ENCODE results near the gene FAM241A.

The FAM241A gene

DNA sequence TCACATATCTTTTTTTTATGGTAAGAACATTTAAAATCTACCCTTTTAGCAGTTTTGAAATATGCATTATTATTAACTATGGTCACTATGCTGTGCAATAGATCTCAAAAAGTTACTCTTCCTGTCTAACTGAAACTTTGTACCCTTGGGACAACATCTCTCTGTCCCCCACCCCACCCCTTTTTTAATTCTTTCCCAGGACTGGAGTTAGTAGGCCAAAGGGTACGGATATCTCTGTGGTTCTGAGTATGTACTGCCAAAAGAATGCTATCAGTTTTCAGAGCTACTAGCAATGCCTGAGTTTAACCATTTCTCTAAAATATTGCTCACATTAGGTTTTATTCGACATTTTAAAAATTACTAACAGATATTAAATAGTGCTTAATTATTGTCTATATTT, 4.7 kb upstream of the FAM241A start:
- Histone ChIP-seq H3K4me1 (ENCODE audit: control insufficient read depth in 1 of 2, insufficient read depth in 2 of 2, low read length in 2 of 2) (no peaks in the 10 kb centered on the region), H3K27me3 (ENCODE audit: low read depth, low read length) (no peaks in the 10 kb centered on the region), H3K4me3 (ENCODE audit: low read depth in 1 of 2, low read length in 2 of 2) (no peak overlapping the region), H3K9me3 (ENCODE audit: control insufficient read depth in 1 of 2, low read length in 2 of 2) (no peaks in the 10 kb centered on the region), H3K36me3 (ENCODE audit: control insufficient read depth in 1 of 2, insufficient read depth in 2 of 2, low read length in 2 of 2) (no peaks in the 10 kb centered on the region), H3K27ac (ENCODE audit: low read length) (no peak overlapping the region)

DNA sequence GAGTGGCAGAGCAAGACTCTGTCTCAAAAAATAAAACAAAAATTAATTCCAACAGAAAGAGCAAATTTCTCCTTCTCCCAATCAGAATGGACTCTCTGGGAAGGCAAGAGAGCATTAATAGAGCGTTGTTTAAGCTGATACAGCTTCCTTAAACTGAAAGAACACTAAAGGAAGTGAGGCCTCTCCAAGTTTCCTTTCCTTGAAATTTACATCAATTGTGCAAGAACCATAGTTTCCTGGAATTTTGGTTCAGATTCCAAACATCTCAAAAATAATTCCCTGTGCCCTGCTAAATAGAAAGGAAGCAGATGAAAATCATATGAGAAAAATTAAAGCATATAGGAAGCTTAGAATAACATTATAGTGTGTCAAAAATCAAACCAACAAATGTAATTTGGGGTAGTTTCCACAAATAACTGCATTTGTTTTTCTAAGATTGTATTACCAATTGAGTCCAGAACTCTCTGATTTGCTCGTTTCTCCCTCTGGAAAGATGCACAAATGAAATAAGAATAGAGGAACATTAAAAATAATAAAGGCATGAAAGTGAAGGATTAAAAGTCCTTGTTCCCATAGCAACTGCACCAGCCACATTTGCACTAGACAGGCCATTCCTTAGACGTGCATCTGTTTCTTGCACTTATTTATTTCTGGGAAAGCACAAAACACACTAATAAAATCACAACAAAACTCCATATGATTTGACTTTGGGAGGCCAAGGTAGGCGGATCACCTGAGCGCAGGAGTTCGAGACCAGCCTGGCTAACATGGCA, 3.7 kb upstream of the FAM241A start:
- Histone ChIP-seq H3K9me3 (ENCODE audit: control insufficient read depth in 1 of 2, low read length in 2 of 2) (no peaks in the 10 kb centered on the region), H3K27ac (ENCODE audit: low read length) (no peak overlapping the region), H3K4me3 (ENCODE audit: low read depth in 1 of 2, low read length in 2 of 2) (no peak overlapping the region), H3K27me3 (ENCODE audit: low read depth, low read length) (no peaks in the 10 kb centered on the region), H3K36me3 (ENCODE audit: control insufficient read depth in 1 of 2, insufficient read depth in 2 of 2, low read length in 2 of 2) (no peaks in the 10 kb centered on the region), H3K4me1 (ENCODE audit: control insufficient read depth in 1 of 2, insufficient read depth in 2 of 2, low read length in 2 of 2) (peaks cover under 1 to 3% of the 10 kb centered on the region in 2 donors)

DNA sequence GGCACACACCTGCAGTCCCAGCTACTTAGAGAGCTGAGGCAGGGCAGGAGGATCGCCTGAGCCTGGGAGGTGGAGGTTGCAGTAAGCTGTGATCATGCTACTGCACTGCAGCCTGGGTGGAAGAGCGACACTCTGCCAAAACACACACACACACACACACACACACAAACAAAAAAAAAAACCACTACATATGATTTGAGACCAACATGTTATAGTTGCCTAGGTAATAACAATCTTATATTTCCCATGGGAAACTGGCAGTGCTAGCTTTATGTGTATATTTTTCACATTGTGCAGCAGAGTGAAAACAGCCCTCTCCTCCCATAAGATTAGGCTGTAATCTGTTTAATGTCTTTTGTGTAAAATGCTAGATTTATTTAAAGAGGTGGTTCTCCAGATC, 3.1 kb upstream of the FAM241A start:
- Histone ChIP-seq H3K4me1 (ENCODE audit: control insufficient read depth in 1 of 2, insufficient read depth in 2 of 2, low read length in 2 of 2) (peaks cover 6 to 8% of the 10 kb centered on the region in 2 donors), H3K27me3 (ENCODE audit: low read depth, low read length) (no peaks in the 10 kb centered on the region), H3K9me3 (ENCODE audit: control insufficient read depth in 1 of 2, low read length in 2 of 2) (no peaks in the 10 kb centered on the region), H3K4me3 (ENCODE audit: low read depth in 1 of 2, low read length in 2 of 2) (no peak overlapping the region), H3K27ac (ENCODE audit: low read length) (no peak overlapping the region), H3K36me3 (ENCODE audit: control insufficient read depth in 1 of 2, insufficient read depth in 2 of 2, low read length in 2 of 2) (no peaks in the 10 kb centered on the region)

DNA sequence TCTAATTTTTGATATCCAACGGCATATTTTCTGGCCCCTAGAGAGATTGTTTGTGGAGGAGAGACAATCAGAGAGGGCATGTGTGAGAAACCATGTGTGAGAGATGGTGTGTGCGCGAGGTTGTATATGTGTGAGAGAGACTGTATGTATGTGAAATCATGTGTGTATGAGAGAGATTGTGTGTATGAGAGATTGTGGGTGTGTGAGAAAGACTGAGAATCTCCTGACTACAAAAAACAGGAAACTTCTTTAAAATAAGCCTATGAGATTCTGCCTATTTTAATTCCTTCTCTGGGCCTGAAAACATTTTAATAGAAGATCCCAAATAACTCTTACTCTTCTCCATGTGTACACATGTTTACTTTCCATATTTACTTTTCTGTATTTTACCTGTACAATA, 1.5 kb upstream of the FAM241A start:
- no peak overlapping the region for H3K4me3 ChIP-seq (ENCODE audit: low read depth in 1 of 2, low read length in 2 of 2)
- no peaks in the 10 kb centered on the region for H3K36me3 ChIP-seq (ENCODE audit: control insufficient read depth in 1 of 2, insufficient read depth in 2 of 2, low read length in 2 of 2)

DNA sequence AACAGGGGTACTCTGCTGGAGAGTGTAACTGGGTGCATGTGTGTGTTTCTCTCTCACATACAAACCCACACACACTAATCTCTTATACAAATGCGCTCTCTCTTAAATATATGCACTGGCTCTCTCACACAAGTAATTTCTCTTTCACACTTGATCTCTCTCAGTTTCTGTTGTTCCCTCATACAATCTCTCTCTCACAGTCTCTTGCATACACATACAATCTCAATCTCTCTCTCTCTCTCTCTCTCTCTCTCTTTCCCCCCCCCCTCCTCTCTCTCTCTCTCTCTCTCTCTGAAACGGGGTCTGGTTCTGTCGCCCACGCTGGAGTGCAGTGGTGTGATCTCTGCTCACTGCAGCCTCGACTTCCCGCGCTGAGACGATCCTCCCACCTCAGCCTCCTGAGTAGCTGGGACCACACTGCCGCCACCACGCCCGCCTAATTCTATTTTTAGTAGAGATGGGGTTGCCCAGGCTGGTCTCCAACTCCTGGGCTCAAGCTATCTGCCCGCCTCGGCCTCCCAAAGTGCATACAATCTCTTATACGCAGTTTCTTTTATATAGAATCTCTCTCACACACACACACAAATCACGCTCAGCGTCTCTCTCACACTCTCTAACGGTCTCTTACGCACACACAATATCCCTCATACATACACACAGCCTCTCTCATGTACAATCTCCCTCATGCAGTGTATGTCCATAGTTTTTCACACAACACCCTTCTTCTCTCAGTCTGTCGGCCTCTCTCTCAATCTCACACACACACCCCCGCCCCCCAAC, 518 bp upstream of the FAM241A start:
- Histone ChIP-seq H3K27me3 (ENCODE audit: low read depth, low read length) (no peaks in the 10 kb centered on the region), H3K4me3 (ENCODE audit: low read depth in 1 of 2, low read length in 2 of 2) (peak overlapping the region; percentile 37 to 93), H3K27ac (ENCODE audit: low read length) (peak overlapping the region; percentile 63), H3K36me3 (ENCODE audit: control insufficient read depth in 1 of 2, insufficient read depth in 2 of 2, low read length in 2 of 2) (no peaks in the 10 kb centered on the region), H3K4me1 (ENCODE audit: control insufficient read depth in 1 of 2, insufficient read depth in 2 of 2, low read length in 2 of 2) (peaks cover 8 to 11% of the 10 kb centered on the region in 2 donors), H3K9me3 (ENCODE audit: control insufficient read depth in 1 of 2, low read length in 2 of 2) (no peaks in the 10 kb centered on the region)

More for the DNA sequence above, 1.5 kb upstream of the FAM241A start:
- no peak overlapping the region for H3K27ac ChIP-seq (ENCODE audit: low read length)
- no peaks in the 10 kb centered on the region for H3K27me3 ChIP-seq (ENCODE audit: low read depth, low read length)
- peaks cover 8 to 10% of the 10 kb centered on the region in 2 donors for H3K4me1 ChIP-seq (ENCODE audit: control insufficient read depth in 1 of 2, insufficient read depth in 2 of 2, low read length in 2 of 2)
- no peaks in the 10 kb centered on the region for H3K9me3 ChIP-seq (ENCODE audit: control insufficient read depth in 1 of 2, low read length in 2 of 2)

DNA sequence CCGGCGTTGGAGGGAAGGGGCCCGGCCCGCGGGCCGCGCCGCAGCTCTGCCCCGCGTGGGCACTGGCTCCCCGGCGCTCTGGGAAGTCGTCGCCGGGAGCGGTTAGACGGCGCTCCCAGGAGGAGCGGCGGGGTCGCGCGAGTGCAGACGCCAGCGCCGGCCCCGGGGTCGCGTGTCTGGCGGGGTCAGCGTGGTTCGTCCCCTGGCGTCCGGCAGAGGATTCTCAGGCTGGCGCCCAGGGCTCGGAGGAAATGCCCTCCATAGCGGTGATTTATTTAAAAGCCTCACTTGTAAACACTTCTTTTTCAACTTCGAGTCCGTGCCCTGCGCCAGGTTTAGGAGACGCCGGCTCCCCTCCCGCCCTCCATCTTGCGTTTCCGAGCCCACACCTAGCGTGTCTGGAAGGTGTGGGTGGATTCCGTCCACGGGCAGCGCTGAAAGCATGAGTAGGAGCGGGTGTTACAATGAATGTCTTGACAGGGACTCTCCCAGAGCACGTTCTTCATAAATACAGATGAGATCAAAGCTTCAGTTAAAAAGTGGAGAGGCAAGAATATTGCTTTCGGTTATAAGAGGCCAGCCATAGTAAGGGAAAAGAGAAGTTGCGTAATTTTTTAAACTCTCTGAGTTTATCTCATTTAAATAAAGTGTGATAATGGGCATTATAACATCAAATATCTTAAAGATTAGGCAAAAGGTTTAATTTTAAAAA, 692 bp downstream of the FAM241A start:
- peak overlapping the region; percentile 82 for H3K27ac ChIP-seq (ENCODE audit: low read length)
- H3K4me1 ChIP-seq (ENCODE audit: control insufficient read depth in 1 of 2, insufficient read depth in 2 of 2, low read length in 2 of 2) = peaks cover 8 to 11% of the 10 kb centered on the region in 2 donors

DNA sequence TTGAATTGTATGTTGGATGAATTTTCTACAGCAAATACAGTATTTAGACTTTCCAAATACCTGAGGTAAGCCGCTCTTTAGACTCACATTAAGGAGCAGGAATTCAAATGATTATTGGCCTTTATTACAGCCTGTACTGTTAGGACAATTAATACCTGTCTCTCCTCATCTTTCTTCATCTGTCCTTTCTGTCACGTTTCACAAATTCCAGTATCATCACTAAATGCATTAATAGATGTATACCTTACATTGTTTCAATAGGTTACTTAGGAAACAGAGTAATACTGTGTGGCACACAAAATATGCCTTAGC, 1.2 kb downstream of the FAM241A start:
- Histone ChIP-seq H3K4me3 (ENCODE audit: low read depth in 1 of 2, low read length in 2 of 2) (peak overlapping the region; percentile 86 to 93), H3K36me3 (ENCODE audit: control insufficient read depth in 1 of 2, insufficient read depth in 2 of 2, low read length in 2 of 2) (no peaks in the 10 kb centered on the region), H3K27me3 (ENCODE audit: low read depth, low read length) (no peaks in the 10 kb centered on the region), H3K9me3 (ENCODE audit: control insufficient read depth in 1 of 2, low read length in 2 of 2) (no peaks in the 10 kb centered on the region), H3K27ac (ENCODE audit: low read length) (peak overlapping the region; percentile 82), H3K4me1 (ENCODE audit: control insufficient read depth in 1 of 2, insufficient read depth in 2 of 2, low read length in 2 of 2) (peaks cover 8 to 11% of the 10 kb centered on the region in 2 donors)

More for the DNA sequence above, 692 bp downstream of the FAM241A start:
- H3K4me3 ChIP-seq (ENCODE audit: low read depth in 1 of 2, low read length in 2 of 2) = peak overlapping the region; percentile 86 to 93
- H3K36me3 ChIP-seq (ENCODE audit: control insufficient read depth in 1 of 2, insufficient read depth in 2 of 2, low read length in 2 of 2) = no peaks in the 10 kb centered on the region
- H3K27me3 ChIP-seq (ENCODE audit: low read depth, low read length) = no peaks in the 10 kb centered on the region
- no peaks in the 10 kb centered on the region for H3K9me3 ChIP-seq (ENCODE audit: control insufficient read depth in 1 of 2, low read length in 2 of 2)

DNA sequence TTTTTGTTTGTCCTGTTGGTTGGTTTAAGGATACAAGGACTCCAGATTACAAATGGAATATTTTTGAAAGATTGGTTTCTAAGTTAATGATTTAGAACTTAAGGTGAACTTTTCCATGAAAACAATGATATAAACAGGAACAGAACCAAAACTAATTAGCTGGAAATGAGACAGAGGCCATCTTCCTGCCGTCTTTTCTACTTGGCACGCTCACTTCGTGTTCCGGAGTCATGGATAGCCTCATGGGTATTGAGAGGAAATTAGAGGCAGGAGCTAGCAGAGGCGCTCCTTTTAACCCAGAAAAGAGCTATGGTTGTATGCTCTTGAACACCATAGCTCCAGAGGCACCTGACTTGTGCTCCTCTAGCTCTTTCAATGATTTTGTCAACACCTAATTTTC, 2.4 kb downstream of the FAM241A start:
- Histone ChIP-seq H3K36me3 (ENCODE audit: control insufficient read depth in 1 of 2, insufficient read depth in 2 of 2, low read length in 2 of 2) (no peaks in the 10 kb centered on the region), H3K4me3 (ENCODE audit: low read depth in 1 of 2, low read length in 2 of 2) (peak overlapping the region in 1 of 2 donors; percentile 86), H3K27me3 (ENCODE audit: low read depth, low read length) (no peaks in the 10 kb centered on the region), H3K9me3 (ENCODE audit: control insufficient read depth in 1 of 2, low read length in 2 of 2) (no peaks in the 10 kb centered on the region), H3K4me1 (ENCODE audit: control insufficient read depth in 1 of 2, insufficient read depth in 2 of 2, low read length in 2 of 2) (peaks cover 8 to 11% of the 10 kb centered on the region in 2 donors), H3K27ac (ENCODE audit: low read length) (no peak overlapping the region)

DNA sequence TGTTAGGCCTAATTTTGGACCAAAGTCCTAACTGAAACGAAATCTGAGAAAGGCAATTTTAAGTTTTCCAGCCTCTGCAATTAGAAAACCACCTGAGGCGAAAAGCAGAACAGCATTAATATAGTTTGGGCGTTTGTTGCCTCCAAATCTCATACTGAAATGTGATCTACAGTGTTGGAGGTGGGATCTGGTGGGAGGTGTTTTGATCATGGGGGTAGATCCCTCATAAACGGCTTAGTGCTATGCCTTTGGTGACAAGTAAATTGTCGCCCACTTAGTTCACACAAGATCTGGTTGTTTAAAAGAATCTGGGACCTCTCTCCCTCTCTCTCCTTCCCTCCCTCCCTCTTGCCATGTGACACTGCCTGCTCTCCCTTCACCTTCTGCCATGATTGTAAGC, 5.7 kb downstream of the FAM241A start:
- Histone ChIP-seq H3K9me3 (ENCODE audit: control insufficient read depth in 1 of 2, low read length in 2 of 2) (no peaks in the 10 kb centered on the region), H3K27ac (ENCODE audit: low read length) (no peak overlapping the region), H3K4me3 (ENCODE audit: low read depth in 1 of 2, low read length in 2 of 2) (no peak overlapping the region), H3K4me1 (ENCODE audit: control insufficient read depth in 1 of 2, insufficient read depth in 2 of 2, low read length in 2 of 2) (peaks cover 8 to 11% of the 10 kb centered on the region in 2 donors), H3K36me3 (ENCODE audit: control insufficient read depth in 1 of 2, insufficient read depth in 2 of 2, low read length in 2 of 2) (no peaks in the 10 kb centered on the region), H3K27me3 (ENCODE audit: low read depth, low read length) (no peaks in the 10 kb centered on the region)

DNA sequence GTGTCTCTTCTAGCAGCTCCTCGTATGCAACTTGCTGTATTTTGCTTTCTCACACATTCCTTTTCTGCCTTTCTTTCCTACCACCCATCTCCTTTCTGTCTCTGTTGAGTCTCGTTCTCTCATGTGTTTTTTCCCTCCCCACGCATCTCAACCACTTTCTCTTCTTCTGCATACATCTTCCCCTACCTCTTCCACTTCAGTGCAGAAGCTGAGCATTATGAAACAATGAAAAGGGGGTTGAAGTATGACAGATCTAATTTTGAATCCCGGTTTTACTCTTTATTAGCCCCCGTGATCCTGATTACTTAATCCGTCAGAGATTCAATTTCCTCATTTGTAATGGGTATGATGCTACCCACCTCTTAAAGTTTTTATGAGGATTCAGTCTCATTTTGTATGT, 7.3 kb downstream of the FAM241A start:
- no peaks in the 10 kb centered on the region for H3K27me3 ChIP-seq (ENCODE audit: low read depth, low read length)
- H3K4me3 ChIP-seq (ENCODE audit: low read depth in 1 of 2, low read length in 2 of 2) = no peak overlapping the region
- no peaks in the 10 kb centered on the region for H3K36me3 ChIP-seq (ENCODE audit: control insufficient read depth in 1 of 2, insufficient read depth in 2 of 2, low read length in 2 of 2)
- H3K9me3 ChIP-seq (ENCODE audit: control insufficient read depth in 1 of 2, low read length in 2 of 2) = no peaks in the 10 kb centered on the region
- H3K27ac ChIP-seq (ENCODE audit: low read length) = no peak overlapping the region
- H3K4me1 ChIP-seq (ENCODE audit: control insufficient read depth in 1 of 2, insufficient read depth in 2 of 2, low read length in 2 of 2) = peaks cover 0 to 5% of the 10 kb centered on the region in 2 donors

DNA sequence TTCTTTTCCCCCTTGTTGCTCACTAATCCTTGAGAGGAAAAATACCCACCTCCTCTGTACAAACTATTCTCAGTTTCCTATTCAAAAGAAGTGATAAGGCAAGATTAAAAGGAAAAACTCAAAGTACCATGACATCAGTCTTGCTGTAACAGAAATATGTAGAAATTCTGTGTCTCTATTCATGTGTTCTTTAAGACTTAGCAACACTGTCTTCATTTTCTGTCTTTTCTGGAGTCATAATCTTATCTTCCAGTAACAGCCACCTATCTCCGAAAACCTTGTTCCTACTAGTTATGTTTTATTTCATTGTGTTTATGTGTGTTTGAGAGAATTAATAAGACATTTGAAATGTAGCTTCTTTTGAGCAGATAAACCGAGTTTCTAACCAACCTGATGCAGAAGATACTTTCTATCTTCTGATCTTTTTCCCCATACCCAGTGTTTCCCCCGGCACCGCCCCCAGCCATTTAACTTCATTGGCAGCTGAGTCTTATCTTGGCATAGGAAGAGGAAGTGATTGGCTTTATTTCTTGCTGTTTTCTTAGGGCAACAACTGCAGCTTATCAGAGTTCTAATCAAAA, 8.0 kb downstream of the FAM241A start:
- Histone ChIP-seq H3K9me3 (ENCODE audit: control insufficient read depth in 1 of 2, low read length in 2 of 2) (no peaks in the 10 kb centered on the region), H3K4me3 (ENCODE audit: low read depth in 1 of 2, low read length in 2 of 2) (no peak overlapping the region), H3K4me1 (ENCODE audit: control insufficient read depth in 1 of 2, insufficient read depth in 2 of 2, low read length in 2 of 2) (peaks cover 0 to 5% of the 10 kb centered on the region in 2 donors), H3K27ac (ENCODE audit: low read length) (no peak overlapping the region), H3K27me3 (ENCODE audit: low read depth, low read length) (no peaks in the 10 kb centered on the region), H3K36me3 (ENCODE audit: control insufficient read depth in 1 of 2, insufficient read depth in 2 of 2, low read length in 2 of 2) (no peaks in the 10 kb centered on the region)

All from muscle layer of duodenum (tissue), 2 donors.